Measurements from ENCODE around the gene TIMM10.
A peak's percentile ranks its signal among the peaks of the same experiment; 100 is the strongest.

Gene TIMM10

DNA sequence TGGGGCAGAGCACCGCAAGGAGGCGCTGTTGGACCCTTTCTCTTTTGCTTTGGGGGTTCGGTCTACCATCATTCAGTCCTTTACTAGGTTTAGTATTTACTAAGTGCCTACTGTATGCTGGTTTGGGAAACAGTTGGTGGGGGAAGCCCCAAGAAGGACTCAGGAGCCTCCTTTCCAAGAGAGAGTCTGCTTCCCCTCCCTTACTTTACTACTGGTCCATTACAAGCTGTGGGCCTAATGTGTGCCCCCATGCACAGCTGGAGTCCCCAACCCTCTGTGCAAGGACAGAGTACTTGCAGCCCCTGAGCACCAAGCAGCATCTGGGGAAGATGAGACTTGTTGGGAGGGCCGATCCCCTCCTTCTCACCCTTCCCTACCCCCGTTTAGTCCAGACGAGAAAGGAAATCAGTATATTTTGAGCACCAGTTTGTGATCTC, 37.8 kb upstream of the TIMM10 start:
- H3K4me1 ChIP-seq (ENCODE audit: insufficient read depth, low read length) = peaks cover 59% of the 10 kb centered on the region
- H3K9ac ChIP-seq (ENCODE audit: low read depth, low read length) = peak overlapping the region; percentile 89
- DNase-seq (peak; percentile 90), ATAC-seq (ENCODE audit: insufficient read depth, low read depth) (peak; percentile 25)
- peaks cover 46% of the 10 kb centered on the region for H3K79me2 ChIP-seq (ENCODE audit: insufficient read depth, low read length)
- peak overlapping the region; percentile 80 to 82; a peak in 3 of 4 replicates for H3K4me3 ChIP-seq (ENCODE audit: low read depth in 1 of 2, low read length in 2 of 2)
- peaks cover 3% of the 10 kb centered on the region for H3K36me3 ChIP-seq (ENCODE audit: insufficient read depth, low read length)
- no peaks in the 10 kb centered on the region for H4K20me1 ChIP-seq (ENCODE audit: insufficient read depth, low read length)
- no peak for TF ChIP-seq EZH2 (IDR thresholded peaks at IDR 0.05; ENCODE audit: borderline replicate concordance, low read depth, low read length, severe bottlenecking)
- TF ChIP-seq, protein P1, sequence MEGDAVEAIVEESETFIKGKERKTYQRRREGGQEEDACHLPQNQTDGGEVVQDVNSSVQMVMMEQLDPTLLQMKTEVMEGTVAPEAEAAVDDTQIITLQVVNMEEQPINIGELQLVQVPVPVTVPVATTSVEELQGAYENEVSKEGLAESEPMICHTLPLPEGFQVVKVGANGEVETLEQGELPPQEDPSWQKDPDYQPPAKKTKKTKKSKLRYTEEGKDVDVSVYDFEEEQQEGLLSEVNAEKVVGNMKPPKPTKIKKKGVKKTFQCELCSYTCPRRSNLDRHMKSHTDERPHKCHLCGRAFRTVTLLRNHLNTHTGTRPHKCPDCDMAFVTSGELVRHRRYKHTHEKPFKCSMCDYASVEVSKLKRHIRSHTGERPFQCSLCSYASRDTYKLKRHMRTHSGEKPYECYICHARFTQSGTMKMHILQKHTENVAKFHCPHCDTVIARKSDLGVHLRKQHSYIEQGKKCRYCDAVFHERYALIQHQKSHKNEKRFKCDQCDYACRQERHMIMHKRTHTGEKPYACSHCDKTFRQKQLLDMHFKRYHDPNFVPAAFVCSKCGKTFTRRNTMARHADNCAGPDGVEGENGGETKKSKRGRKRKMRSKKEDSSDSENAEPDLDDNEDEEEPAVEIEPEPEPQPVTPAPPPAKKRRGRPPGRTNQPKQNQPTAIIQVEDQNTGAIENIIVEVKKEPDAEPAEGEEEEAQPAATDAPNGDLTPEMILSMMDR (IDR thresholded peaks at IDR 0.05; ENCODE audit: borderline replicate concordance, extremely low read depth, low read length, poor library complexity, severe bottlenecking) = peak; percentile 98
- peak overlapping the region; percentile 95 for H3K4me2 ChIP-seq (ENCODE audit: insufficient read depth, low read length)
- H3K27ac ChIP-seq (ENCODE audit: low read length) = peak overlapping the region; percentile 93
- no peaks in the 10 kb centered on the region for H3K9me3 ChIP-seq (ENCODE audit: insufficient read depth, low read length, severe bottlenecking)
- H3K27me3 ChIP-seq (ENCODE audit: insufficient read depth, low read length, poor library complexity) = no peaks in the 10 kb centered on the region
- peak overlapping the region; percentile 96 for H2AFZ ChIP-seq (ENCODE audit: low read depth, low read length)

DNA sequence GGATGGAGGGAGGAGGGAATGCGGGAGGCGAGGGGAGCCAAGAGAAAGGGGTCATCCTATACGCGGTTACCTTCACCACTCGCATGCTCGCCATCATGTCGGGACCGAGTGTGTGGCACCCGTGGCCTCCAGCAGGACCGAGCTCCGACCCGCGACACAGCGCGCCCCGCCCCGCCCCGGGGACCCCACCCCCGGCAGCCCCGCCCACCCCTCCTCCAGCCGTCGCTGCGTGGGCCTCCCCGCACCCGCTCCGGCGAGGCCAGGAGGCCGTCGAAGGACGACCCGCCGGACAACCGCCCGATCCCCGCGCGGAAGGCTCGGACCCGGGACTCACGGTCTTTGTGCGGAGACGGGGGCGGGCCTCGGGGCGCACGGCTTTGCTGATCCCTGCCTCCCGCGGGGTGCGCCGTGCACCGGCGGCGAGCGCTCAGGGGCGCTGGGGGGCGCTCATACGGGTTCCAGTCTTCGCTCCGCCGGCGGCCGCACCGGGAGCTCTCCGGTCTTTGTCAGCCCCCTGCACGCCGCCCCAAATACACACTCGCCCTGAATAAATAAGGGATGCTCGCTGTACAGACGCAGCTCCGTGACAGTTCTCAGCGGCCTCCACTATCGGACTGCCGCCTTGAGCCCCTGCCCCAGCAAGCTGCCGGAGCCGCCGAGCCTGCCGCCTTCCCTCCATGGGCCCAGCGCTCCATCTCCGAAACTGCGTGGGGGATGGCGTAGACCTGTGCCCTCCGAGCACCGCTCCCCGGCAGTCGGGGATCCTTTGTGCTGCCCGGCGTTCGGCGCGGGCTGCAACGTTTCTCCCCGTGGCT, 37.2 kb upstream of the TIMM10 start, which contains the start of gene UBE2L6:
Gene UBE2L6, minus strand, starts transcription at position 158 of the 815 bp plus-strand sequence. Its CDS starts 61 bp downstream, at position 97.
- Histone ChIP-seq H3K27ac (ENCODE audit: low read length) (peak within 1 kb of the TSS; percentile 93), H3K36me3 (ENCODE audit: insufficient read depth, low read length) (peaks cover 5% of the 10 kb centered on the region), H3K4me3 (ENCODE audit: low read depth in 1 of 2, low read length in 2 of 2) (peak within 1 kb of the TSS; percentile 80 to 82), H3K4me1 (ENCODE audit: insufficient read depth, low read length) (peaks cover 59% of the 10 kb centered on the region), H4K20me1 (ENCODE audit: insufficient read depth, low read length) (no peaks in the 10 kb centered on the region), H2AFZ (ENCODE audit: low read depth, low read length) (peak within 1 kb of the TSS; percentile 96), H3K4me2 (ENCODE audit: insufficient read depth, low read length) (peak within 1 kb of the TSS; percentile 95), H3K27me3 (ENCODE audit: insufficient read depth, low read length, poor library complexity) (no peaks in the 10 kb centered on the region), H3K9ac (ENCODE audit: low read depth, low read length) (peak within 1 kb of the TSS; percentile 89), H3K9me3 (ENCODE audit: insufficient read depth, low read length, severe bottlenecking) (no peaks in the 10 kb centered on the region), H3K79me2 (ENCODE audit: insufficient read depth, low read length) (peaks cover 52% of the 10 kb centered on the region)
- no peak for TF ChIP-seq EZH2 (IDR thresholded peaks at IDR 0.05; ENCODE audit: borderline replicate concordance, low read depth, low read length, severe bottlenecking)
- TF ChIP-seq, protein P1 (IDR thresholded peaks at IDR 0.05; ENCODE audit: borderline replicate concordance, extremely low read depth, low read length, poor library complexity, severe bottlenecking) = peak; percentile 39
- DNase-seq = peak; percentile 74
- peak; percentile 73 for ATAC-seq (ENCODE audit: insufficient read depth, low read depth)

DNA sequence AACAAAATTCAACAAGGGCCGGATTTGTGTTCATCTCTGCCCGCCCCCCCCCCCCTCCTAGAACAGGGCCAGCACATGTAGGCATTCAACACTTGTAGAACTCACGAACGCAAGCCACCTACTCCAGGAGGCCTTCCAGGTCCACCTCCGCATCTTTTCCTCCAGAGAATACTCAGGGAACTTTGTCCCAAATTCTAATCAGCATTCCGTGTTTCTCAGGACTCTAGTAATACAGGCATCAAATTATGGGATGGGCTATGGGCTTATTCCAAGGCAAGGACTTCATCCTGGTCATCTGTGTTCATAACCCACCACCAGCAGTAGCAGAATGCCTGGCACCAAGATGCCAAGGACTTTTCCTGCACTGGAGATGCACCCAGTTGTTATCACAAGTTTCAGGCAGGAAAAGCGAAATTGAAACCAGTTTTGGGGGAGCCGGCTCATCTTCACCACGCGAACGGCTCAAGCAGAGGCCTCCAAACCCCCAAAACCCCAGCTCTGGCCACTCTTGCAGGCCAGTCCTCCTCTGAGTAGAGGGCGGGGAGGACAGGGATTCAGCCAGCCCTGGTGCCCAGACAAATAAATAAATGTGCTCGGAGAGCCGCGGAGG, 36.5 kb upstream of the TIMM10 start:
- Histone ChIP-seq H3K36me3 (ENCODE audit: insufficient read depth, low read length) (peaks cover 12% of the 10 kb centered on the region), H3K9me3 (ENCODE audit: insufficient read depth, low read length, severe bottlenecking) (no peaks in the 10 kb centered on the region), H3K9ac (ENCODE audit: low read depth, low read length) (peak overlapping the region; percentile 89), H3K27ac (ENCODE audit: low read length) (peak overlapping the region; percentile 93), H3K79me2 (ENCODE audit: insufficient read depth, low read length) (peaks cover 59% of the 10 kb centered on the region), H3K4me2 (ENCODE audit: insufficient read depth, low read length) (peak overlapping the region; percentile 95), H2AFZ (ENCODE audit: low read depth, low read length) (peak overlapping the region; percentile 74), H3K4me1 (ENCODE audit: insufficient read depth, low read length) (peaks cover 57% of the 10 kb centered on the region), H4K20me1 (ENCODE audit: insufficient read depth, low read length) (peaks cover 6% of the 10 kb centered on the region), H3K4me3 (ENCODE audit: low read depth in 1 of 2, low read length in 2 of 2) (peak overlapping the region; percentile 80 to 82), H3K27me3 (ENCODE audit: insufficient read depth, low read length, poor library complexity) (no peaks in the 10 kb centered on the region)
- peak; percentile 53 for DNase-seq
- TF ChIP-seq, protein P1 (IDR thresholded peaks at IDR 0.05; ENCODE audit: borderline replicate concordance, extremely low read depth, low read length, poor library complexity, severe bottlenecking) = peak; percentile 13
- no peak for TF ChIP-seq EZH2 (IDR thresholded peaks at IDR 0.05; ENCODE audit: borderline replicate concordance, low read depth, low read length, severe bottlenecking)
- ATAC-seq (ENCODE audit: insufficient read depth, low read depth) = peak; percentile 8
